HG02973 (cell line): ENCODE measurements around the gene MALRD1.

ENCODE experiments used
- ATAC-seq: cut with Tn5 transposase; IDR thresholded peaks from one replicate; pipeline ENCODE4 v1.9.1; 2021; ENCODE audit warnings: moderate library complexity; ENCODE audit not compliant: unreplicated experiment

Gene MALRD1

DNA sequence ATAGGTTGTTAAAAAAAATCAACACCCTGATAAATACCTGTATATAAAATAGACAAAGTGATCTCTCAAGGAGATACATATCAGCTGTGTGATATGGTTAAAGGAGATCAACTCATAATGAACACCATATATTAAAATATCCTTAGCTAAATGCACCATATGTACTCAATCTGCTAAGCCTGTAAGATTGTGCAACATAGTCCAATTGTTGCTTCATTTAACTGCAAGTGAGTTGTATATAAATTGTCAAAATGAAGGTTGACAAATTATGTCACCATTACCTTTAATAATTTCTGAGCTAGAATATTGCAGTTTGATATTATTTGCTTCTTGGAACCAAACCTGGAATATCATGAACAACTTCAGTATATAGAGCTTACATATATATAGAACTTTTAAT is 283.7 kb downstream of the MALRD1 start:
- ATAC-seq: no peak

DNA sequence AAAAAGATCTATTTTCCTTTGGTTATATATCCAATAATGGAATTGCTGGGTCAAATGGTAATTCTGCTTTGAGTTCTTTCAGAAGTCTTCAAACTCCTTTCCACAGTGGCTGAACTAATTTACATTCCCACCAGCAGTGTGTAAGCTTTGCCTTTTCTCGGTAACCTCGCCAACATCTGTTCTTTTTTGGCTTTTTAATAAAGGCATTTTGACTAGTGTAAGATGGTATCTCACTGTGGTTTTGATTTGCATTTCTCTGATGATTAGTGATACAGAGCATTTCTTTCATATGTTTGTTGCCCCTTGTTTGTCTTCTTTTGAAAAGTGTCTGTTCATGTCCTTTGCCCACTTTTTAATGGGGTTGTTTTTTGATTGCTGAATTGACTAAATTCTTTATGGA is 285.0 kb downstream of the MALRD1 start:
- no peak for ATAC-seq

DNA sequence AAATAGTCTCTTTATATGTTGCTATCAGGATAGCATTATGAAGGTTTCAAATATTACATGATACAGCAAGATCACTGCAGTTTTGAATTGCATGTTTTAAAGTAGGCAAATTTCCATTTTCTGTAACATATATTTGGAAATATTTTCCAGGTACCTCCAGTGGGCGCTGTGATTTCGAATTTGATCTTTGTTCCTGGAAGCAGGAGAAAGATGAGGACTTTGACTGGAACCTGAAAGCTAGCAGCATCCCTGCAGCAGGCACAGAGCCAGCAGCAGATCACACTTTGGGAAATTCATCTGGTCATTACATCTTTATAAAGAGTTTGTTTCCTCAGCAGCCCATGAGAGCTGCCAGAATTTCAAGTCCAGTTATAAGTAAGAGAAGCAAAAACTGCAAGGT is 299.0 kb downstream of the MALRD1 start:
- ATAC-seq: no peak

DNA sequence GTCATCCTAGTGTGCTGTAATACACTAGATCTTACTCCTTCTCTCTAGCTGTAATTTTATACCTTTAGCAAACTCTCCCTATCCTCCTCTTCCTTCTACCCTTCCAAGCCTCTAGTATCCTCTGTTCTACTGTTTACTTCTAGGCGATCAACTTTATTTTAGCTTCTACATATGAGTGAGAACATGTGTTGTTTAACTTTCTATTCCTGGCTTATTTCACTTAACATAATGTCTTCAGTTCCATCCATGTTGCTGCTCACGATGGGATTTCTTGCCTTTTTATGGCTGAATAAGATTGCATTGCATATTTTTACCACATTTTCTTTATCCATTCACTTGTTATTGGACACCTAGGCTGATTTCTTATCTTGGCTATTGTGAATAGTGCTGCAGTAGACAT is 318.6 kb downstream of the MALRD1 start:
- no peak for ATAC-seq

DNA sequence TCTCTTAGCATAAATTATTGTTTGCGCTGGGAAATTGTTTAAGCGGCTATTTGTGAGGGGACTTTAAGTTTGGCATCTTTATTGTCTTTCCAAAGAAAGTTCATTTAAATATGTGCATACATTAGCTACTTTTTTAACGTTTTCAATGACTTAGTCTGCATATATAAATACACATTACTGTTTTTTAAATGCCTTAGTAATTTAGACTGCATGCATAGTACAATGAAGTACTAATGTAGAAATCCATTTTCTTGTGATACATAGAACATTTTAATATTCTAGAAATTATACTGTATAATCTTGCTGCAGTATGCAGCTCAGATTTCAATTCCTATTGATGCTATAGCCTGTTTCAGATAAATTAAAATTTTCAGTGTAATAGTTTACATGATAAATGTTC is 325.4 kb downstream of the MALRD1 start:
- ATAC-seq: no peak

DNA sequence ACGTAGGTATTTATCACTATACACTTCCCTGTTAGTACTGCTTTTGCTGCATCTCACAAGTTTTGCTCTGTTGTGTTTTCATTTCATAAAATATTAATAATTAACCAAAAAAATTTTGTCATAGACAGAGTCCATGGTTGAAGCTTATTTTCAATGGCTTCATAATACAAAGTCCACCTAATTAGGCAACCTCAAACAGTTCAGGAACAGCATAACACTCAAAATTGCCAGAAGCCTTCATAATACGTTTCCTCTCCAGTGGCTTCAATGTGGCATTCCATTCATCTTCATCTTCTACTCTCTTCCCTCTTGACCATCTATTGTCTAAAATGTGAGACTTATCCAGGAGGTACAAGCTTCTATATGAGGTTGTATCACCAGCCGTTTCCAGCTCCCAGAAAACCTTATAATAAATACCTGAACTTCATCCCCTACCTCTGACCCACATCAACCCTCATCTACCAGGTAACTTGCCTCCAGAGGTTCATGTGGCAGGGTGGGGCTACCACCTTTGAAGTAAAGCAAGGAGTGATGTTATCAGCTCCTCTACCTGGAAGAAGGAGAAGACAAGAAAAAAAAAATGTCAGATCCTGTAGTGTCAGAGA is 337.3 kb downstream of the MALRD1 start:
- no peak for ATAC-seq

DNA sequence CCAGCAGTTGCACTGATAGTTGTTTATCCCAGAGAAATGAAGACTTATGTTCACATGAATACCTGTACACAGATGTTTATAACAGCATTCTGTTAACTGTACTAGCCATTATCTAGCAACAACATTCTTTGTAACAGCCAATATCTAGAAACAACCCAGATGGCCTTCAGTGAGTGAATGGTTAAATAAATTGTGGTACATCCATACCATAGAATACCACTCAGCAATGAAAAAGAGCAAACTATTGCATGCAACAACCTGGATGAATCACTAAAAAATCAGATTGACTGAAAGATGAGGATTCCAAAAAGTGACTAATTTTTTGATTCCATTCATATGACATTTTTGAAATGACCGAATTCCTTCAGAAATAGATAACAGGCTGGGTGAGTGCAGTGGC is 360.3 kb downstream of the MALRD1 start:
- ATAC-seq: no peak

DNA sequence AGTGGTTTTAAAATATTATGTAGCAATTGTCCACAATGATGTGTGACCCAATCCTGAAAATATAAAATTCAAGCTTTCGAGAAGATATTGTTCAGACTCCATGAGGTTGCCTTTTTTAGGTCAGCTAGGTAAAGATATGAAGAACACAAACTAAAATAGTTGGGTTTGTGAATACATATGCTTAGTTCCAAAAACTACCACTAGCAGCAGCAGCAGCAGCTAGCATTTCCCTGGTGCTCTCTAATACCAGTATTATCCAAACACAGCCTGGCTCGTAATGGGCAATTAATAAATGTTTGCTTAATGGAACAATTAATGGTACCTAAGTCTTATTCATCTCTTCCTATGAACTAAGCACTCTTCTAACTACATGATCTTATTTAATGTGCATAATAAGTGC is 362.5 kb downstream of the MALRD1 start:
- ATAC-seq: no peak

DNA sequence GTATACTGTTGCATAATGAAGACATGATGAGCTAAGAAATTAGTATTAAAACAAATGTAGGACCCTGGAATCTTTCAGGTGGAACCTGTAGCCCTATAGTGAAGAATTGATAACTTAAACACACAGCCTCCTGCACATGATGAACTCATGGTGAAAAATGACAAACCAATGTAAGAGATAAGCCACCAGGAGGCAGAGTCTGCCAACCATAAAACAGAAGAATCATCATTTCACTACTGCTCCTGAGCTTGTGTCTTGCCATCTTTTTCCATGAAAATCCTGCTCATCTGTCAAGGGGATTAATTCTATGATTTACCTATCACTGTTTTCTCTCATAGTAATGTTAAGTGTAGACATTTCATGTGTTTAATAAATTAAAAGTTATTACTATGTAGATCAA is 363.9 kb downstream of the MALRD1 start:
- no peak for ATAC-seq

DNA sequence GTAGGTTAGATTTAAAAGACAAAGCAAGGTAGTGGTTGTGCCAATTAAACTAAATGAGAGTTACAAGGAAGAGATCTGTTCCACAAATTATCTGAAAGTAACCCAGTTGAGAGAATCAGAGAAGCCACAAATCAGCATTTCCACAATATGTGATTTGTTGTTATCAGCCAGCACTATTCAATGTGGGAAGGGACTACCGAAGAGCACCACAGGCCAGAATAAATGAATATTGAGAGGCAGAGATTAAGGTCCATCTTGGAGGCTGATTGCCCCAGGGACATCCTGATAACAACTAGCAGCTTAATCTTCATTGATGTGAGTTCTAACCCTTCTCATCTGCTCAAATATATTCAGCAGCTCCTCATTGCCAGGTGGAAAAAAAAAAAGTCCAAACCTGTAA is 367.6 kb downstream of the MALRD1 start:
- no peak for ATAC-seq

DNA sequence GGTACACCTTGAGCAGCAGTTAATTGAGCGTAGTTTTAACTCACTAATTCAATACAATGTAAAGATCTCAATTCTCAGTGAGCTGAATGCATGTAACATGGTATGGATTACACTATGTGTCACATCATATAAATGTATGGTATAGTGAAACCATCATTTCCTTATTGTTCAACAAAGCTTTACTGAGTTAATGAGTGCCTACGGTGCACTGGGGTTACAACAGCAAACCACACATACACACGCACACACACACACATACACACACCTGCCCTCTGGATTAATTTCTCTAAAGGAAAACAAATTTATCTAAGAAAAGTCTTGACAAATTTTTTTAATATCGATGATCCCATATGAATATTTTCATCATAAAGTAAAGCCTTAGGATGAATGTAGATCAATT is 369.1 kb downstream of the MALRD1 start:
- ATAC-seq: no peak

DNA sequence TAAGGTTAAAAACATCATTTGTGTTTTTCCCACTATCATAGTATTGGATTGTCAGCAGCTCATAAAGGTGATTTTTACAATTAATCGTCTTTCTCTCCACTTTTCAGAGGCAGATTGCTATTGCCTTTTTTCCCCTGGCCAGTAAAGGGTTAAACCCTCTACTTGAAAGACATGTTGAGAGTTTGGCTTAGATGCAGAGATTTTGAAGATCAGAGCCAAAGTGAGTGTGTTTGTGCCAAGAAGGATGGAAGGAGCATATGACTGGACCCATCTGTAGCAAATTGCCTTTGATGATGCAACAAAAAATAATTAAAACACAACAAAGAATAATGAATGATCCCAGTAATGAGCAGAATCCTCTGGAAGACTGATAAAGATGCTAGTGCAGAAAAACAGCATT is 373.1 kb downstream of the MALRD1 start:
- ATAC-seq: no peak

DNA sequence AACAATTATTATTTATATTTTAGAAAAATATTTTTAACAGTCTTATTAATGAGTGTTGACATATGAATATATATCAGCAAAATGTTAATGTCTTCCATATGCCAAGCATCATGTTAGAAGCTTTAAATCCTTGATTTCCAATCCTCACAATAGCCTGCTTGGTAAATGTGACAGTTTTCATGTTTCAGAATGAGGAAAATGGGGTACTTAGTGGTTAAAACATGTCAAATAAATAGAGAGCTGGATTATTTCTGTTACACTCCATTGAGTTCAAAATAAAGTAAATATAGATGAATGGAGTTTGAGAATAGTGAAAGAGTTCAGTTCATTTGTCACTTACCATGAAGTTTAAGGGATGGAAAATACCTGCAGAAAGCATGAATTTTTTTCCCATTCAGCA is 377.4 kb downstream of the MALRD1 start:
- ATAC-seq: no peak

DNA sequence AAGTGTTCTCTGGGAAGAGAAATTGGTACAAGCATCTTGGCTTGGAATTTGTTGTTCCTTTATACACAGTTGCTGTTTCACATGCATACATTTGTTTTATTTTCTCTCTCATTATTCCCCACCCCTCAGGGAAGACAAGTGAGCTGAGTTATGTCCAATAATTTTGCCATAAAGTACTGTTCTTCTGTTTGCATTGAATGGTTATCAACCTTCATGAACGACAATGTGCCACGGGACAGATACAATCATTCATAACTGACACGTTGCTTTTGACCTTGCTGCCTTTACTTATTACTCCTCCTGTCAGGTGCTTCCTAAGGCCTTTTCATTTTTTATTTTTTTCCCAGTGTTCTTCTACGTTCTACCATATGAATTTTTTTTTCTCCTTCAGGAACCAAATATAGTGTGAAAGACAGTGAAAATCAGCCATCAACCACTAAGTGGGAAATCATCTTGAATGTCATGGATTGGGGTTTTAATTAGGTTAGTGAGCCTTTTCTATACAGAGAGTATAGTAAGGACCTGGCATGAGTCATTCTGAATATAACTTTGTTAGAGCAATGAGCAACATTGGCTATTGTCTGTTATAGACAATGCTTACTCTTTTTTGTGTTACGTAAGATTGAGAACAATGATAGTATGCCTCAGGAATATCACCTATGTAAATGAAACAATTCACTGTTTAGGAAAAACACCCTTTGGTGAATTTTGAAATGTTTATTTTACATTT is 383.2 kb downstream of the MALRD1 start:
- ATAC-seq: no peak

DNA sequence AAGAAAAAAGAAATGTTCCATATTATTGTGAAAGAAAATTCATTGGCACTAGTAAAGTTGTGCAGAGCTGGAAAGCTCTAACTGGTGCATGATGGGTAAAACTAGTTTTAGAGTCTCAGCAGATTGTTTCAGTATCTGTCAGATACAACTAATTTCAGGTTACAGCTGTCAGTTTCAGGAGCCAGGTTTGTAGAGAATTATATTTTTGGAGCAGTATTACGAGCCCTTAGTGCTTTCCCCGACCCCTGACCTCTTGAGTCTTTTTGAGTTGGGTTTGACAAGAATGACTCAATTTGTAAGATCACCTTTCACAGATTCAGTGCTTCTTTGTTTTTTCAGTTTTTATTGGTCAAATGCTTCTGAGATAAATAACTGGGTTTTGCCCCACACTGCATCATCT is 401.3 kb downstream of the MALRD1 start:
- ATAC-seq: no peak

DNA sequence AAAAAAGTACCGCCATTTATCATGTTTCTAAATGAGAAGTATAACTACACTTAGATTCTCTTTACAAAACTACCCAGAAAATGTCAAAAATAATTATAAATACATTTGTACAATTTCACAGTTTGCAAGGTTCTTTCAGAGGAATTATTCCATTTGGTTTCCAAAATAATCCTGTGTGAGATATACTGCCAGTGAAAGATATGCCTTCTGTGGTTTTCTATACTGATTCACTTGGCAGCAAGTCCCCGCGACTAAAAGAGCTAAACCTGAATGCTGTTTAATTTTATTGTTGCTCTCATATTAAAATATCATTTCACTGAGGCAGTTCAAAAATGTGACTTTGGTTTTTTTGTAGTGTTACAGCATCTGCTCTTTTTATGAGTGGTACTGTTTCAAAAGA is 402.8 kb downstream of the MALRD1 start:
- no peak for ATAC-seq

DNA sequence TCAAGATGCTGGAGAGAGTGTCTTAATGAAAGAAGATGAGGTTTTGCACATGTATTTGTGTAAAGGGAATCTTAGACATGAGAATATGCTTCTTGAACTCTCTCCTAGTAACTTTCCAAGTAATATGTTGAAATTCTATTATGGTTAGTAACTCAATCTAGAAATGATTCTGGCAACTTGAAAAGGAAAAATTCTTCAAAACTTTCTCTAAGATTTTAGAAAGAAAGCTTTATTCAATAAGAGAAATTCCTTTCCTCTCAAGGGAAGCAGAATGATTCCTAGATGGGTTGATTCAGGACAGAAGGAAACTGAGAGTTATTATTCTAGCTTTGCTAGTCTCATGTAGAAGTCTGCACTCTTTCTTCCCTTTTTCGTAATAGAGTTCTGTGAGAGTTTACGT is 403.3 kb downstream of the MALRD1 start:
- no peak for ATAC-seq

DNA sequence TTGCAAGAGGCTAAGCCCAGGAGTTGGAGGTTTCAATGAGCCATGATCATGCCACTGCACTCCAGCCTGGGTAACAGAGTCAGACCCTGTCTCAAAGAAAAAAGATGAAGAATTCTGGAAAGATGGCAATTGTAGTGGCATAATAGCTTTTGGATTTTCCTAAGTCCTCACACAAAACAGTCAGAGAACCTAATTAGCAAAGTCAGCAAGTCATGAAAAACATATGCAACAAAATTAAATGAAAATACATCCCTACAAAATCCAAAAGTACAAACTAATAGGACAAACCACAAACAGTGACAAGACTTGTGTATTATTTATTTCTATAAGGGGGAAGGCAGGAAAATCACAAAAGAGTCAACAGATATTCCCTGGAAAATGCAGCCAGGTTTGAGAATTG is 405.4 kb downstream of the MALRD1 start:
- no peak for ATAC-seq

DNA sequence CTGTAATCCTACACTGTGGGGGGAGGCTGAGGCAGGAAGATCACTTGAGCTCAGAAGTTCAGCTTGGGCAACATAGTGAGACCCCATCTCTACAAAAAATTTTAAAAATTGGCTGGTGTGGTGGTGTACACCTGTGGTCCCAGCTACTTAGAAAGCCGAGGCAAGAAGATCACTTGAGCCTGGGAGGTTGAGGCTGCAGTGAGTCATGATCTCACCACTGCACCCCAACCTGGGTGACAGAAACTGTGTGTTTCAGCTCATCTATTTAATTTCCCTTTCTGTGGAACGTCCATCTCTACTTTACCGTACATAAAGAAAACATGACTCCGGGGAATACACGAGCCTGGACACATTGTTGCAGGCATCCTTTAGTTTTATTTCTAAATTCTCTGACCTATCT is 413.0 kb downstream of the MALRD1 start:
- ATAC-seq: no peak

DNA sequence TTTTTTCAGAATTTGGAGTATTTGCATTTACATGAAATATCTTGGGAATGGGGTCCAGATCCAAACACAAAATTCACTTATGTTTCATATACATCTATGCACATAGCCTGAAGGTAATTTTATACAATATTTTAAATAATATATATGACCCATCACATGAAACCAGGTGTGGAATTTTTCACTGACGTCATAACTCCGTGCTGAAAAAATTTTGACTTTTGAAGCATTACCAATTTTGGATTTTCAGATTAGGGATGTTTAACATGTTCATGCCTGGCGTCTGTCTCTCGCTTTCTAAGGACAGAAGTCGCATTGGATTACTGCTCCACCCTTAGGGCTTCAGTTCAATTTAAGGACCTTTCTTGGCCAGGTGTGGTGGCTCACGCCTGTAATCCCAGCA is 418.1 kb downstream of the MALRD1 start:
- ATAC-seq: no peak

DNA sequence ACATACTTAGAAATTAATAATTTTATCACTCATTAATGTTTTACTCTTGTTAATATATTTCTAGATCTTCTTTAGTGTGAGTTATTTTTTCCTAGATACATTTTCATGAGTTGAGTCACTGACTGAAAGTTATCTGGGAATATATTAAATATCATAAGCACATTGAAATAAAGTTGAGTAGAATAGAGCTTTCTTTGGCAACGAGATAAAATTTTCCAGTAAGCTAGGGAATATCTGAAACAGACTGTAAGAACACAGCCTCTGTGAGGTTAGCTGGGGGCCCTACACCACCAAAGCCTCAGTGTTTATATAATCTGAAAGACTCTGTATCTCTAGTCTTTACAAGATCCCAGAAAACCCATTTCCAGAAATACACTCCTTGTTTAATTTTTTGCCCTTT is 419.8 kb downstream of the MALRD1 start:
- ATAC-seq: no peak

DNA sequence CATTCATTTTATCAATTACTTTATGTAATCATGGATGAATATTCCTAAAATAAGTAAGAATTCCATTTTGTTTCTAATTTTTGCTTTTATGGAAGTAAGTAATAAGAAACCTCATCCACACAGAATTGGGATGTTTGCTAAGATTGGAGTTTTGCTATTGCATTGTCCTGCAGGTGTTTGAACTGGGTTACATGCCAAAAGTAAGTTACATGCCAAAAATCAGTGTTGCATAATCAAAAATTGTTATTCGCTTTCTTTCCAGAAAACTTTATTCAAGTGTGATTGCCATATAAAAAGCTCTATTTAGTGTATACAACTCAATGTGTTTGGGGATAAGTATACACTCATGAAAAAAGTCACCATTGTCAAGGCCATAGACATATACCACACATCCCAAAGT is 420.9 kb downstream of the MALRD1 start:
- no peak for ATAC-seq

DNA sequence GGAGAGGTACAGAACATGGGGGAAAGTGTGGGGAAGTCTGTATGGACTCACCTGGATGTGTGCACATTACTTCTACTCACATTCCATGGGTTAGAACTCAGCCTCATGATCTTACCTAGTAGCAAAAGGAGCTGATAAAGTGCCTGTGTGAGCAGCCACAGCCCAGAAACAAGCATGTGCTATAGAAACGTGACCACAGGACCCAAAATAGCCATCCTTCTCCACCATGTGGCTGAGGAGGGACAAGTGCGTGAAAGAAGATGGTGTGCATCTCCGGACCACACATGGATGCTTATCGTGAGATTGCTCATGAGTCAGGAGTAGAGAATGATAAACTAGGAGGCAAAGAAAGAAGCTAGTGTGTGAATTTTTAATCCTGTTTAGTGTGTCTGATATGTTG is 431.3 kb downstream of the MALRD1 start:
- no peak for ATAC-seq
